Measurements from ENCODE around the gene SPSB2. TPM values are rescaled to one million over a fixed set of nuclear protein-coding genes. Genes with fewer than 3 reads are reported as not detected.

Gene SPSB2
- total and polyA plus RNA-seq, 9 of the 15 experiments (the other 6 are each of a cell fraction or from before 2014, with no cell fraction given) = 0.10 to 10.6 (median 1.9) TPM

DNA sequence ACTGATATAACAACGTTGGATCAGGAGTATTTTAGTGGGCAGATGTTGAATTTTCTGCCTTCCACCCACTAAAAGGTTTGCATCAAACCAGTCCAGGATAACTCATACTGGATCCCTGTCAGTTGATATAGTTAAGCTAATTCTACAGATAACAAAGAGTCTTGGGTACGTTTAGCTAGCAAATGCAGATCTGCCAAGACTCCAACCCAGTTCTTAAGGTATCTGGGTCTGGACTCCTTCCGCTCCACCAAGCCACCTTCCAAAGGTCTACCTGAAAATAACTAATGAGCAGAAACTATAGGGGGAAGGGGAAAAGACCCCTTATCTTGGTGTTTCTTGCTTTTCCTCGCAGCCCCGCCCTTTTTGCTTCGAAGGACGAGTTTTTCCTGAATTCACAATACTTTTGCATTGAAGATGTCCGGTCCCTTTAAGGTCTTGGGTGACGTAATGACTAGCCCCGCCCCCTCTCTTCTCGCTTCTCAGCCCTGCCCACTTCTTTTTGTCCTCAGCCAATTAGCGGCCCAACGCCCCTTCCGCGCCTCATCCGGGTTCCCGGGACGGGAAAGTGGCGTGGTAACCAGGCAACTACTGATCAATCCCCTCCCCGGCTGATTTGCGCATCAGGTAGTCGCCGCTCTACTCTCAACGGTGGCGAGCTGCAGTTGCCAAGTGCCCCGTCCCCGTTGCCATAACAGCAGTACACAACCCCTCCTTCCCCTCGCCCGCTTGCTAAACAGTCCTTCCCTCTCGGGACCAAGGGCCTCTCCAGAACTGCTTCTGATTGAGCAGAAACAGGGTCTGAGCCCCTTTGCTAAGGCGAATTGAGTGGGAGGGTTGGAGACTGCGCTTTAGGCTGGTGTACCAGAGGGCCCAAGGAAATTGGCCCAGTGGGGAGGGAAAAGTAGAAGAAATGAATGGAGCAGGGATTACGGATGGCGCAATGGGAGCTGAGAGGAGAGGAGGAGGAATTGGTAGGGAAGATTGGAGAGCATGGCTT lies 31.5 kb upstream of the SPSB2 start, which contains the start of gene LRRC23 (continued):
- no peak for TF ChIP-seq ZNF449 (CRISPR knock-in tag; IDR thresholded peaks at IDR 0.05)
- no peak for TF ChIP-seq SIRT6 (IDR thresholded peaks at IDR 0.05; ENCODE audit: low read depth, low read length)
- no peak for TF ChIP-seq PHB2 (IDR thresholded peaks at IDR 0.05; ENCODE audit: low read depth)
- no peak for TF ChIP-seq TEAD2 (tag; IDR thresholded peaks at IDR 0.05)
- TF ChIP-seq, protein P1, sequence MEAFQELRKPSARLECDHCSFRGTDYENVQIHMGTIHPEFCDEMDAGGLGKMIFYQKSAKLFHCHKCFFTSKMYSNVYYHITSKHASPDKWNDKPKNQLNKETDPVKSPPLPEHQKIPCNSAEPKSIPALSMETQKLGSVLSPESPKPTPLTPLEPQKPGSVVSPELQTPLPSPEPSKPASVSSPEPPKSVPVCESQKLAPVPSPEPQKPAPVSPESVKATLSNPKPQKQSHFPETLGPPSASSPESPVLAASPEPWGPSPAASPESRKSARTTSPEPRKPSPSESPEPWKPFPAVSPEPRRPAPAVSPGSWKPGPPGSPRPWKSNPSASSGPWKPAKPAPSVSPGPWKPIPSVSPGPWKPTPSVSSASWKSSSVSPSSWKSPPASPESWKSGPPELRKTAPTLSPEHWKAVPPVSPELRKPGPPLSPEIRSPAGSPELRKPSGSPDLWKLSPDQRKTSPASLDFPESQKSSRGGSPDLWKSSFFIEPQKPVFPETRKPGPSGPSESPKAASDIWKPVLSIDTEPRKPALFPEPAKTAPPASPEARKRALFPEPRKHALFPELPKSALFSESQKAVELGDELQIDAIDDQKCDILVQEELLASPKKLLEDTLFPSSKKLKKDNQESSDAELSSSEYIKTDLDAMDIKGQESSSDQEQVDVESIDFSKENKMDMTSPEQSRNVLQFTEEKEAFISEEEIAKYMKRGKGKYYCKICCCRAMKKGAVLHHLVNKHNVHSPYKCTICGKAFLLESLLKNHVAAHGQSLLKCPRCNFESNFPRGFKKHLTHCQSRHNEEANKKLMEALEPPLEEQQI (IDR thresholded peaks at IDR 0.05) = no peak
- TF ChIP-seq CREB3 (tag; conservative IDR thresholded peaks at IDR 0.05; ENCODE audit: low read depth) = no peak
- peak; percentile 55 for TF ChIP-seq CEBPB (tag; IDR thresholded peaks at IDR 0.05)
- TF ChIP-seq HNRNPK (IDR thresholded peaks at IDR 0.05; ENCODE audit: low read depth, low read length, poor library complexity, severe bottlenecking) = no peak
- no peak for TF ChIP-seq HEY1 (CRISPR knock-in tag; IDR thresholded peaks at IDR 0.05; ENCODE audit: borderline replicate concordance)
- TF ChIP-seq RBM17 (IDR thresholded peaks at IDR 0.05; ENCODE audit: borderline replicate concordance, low read depth, low read length) = no peak
- no peak for TF ChIP-seq DNMT1 (IDR thresholded peaks at IDR 0.05)
- TF ChIP-seq BCOR (IDR thresholded peaks at IDR 0.05) = no peak
- TF ChIP-seq CXXC5 (CRISPR knock-in tag; IDR thresholded peaks at IDR 0.05) = peak; percentile 54
- TF ChIP-seq NCOA6 (IDR thresholded peaks at IDR 0.05) = no peak
- TF ChIP-seq HNRNPLL (IDR thresholded peaks at IDR 0.05; ENCODE audit: low read depth, low read length, poor library complexity, severe bottlenecking) = peak; percentile 98
- peak; percentile 88 for TF ChIP-seq JUND (IDR thresholded peaks at IDR 0.05; ENCODE audit: borderline replicate concordance, low read depth, low read length)
- TF ChIP-seq JUND (tag; IDR thresholded peaks at IDR 0.05; ENCODE audit: borderline replicate concordance, low read depth, low read length) = peak; percentile 89; the same call in 2 of the 3 replicates
- TF ChIP-seq FOXA1 (IDR thresholded peaks at IDR 0.05; ENCODE audit: borderline replicate concordance) = no peak
- TF ChIP-seq, protein P2, sequence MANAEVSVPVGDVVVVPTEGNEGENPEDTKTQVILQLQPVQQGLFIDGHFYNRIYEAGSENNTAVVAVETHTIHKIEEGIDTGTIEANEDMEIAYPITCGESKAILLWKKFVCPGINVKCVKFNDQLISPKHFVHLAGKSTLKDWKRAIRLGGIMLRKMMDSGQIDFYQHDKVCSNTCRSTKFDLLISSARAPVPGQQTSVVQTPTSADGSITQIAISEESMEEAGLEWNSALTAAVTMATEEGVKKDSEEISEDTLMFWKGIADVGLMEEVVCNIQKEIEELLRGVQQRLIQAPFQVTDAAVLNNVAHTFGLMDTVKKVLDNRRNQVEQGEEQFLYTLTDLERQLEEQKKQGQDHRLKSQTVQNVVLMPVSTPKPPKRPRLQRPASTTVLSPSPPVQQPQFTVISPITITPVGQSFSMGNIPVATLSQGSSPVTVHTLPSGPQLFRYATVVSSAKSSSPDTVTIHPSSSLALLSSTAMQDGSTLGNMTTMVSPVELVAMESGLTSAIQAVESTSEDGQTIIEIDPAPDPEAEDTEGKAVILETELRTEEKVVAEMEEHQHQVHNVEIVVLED (CRISPR knock-in tag; IDR thresholded peaks at IDR 0.05) = no peak

Measured in K562 (cell line).